HEK293 (cell line): ENCODE measurements around the gene PRKG1.

Experiments used
- CTCF ChIA-PET: fragments of 350-600 bp; formaldehyde crosslinking; extraction: SDS; loops from one replicate; lab custom pipeline; 2021; ENCODE audit warnings: antibody characterized with exemption; lab: Yijun Ruan, JAX
- POLR2A ChIA-PET: fragments of 300-600 bp; formaldehyde crosslinking; extraction: SDS; loops from one replicate; lab custom pipeline; 2020; ENCODE audit warnings: antibody characterized with exemption, inconsistent platforms; lab: Yijun Ruan, JAX
- H3K27ac ChIP-seq: fragments of 200-500 bp; sonication (Bioruptor generic); 2 replicates; pipeline ENCODE4 v1.5.1; 2014; ENCODE audit warnings: low read depth, low read length, control low read depth, inconsistent platforms; ENCODE audit errors: extremely low read depth
- H3K36me3 ChIP-seq, 2 experiments: fragments of 200-500 bp in 1 of 2; sonication (Bioruptor generic) in 1 of 2; 1 replicate in 1 of 2; 2 replicates in 1 of 2; pipeline ENCODE4 v1.5.1; 2014 to 2017; ENCODE audit warnings: inconsistent platforms in 2 of 2, low read length in 2 of 2; ENCODE audit not compliant: control insufficient read depth in 2 of 2, insufficient read depth in 1 of 2
- H3K4me1 ChIP-seq: fragments of 200-500 bp; sonication (Bioruptor generic); 2 replicates; pipeline ENCODE4 v1.5.1; 2014; ENCODE audit warnings: mild to moderate bottlenecking, low read length, inconsistent platforms; ENCODE audit not compliant: control insufficient read depth, insufficient read depth
- H3K4me3 ChIP-seq: 2 replicates; pipeline ENCODE4 v1.5.1; 2011; ENCODE audit warnings: low read depth, mild to moderate bottlenecking, control low read depth, low read length, moderate library complexity
- H3K9me3 ChIP-seq: fragments of 200-500 bp; sonication (Bioruptor generic); 2 replicates; pipeline ENCODE4 v1.5.1; 2014; ENCODE audit warnings: low read depth, low read length, inconsistent platforms; ENCODE audit not compliant: control insufficient read depth, insufficient read depth
- BCL11B ChIP-seq: fragments of 450-650 bp; formaldehyde crosslinking; IDR thresholded peaks from 2 replicates; pipeline ENCODE4 v1.5.1; 2016; ENCODE audit warnings: low read depth, missing biosample characterization, missing genetic modification characterization
- KLF17 ChIP-seq: fragments of 450-650 bp; formaldehyde crosslinking; IDR thresholded peaks from 2 replicates; pipeline ENCODE4 v1.5.1; 2016; ENCODE audit warnings: missing biosample characterization, missing genetic modification characterization
- KLF7 ChIP-seq: fragments of 450-650 bp; formaldehyde crosslinking; IDR thresholded peaks from 2 replicates; pipeline ENCODE4 v1.5.1; 2016; ENCODE audit warnings: missing biosample characterization, missing genetic modification characterization, borderline replicate concordance
- PATZ1 ChIP-seq: fragments of 450-650 bp; formaldehyde crosslinking; IDR thresholded peaks from 2 replicates; pipeline ENCODE4 v1.5.1; 2016; ENCODE audit warnings: missing biosample characterization, missing genetic modification characterization
- RBAK ChIP-seq: fragments of 450-650 bp; formaldehyde crosslinking; IDR thresholded peaks from 2 replicates; pipeline ENCODE4 v1.5.1; 2016; ENCODE audit warnings: missing biosample characterization, missing genetic modification characterization
- SALL2 ChIP-seq: fragments of 450-650 bp; formaldehyde crosslinking; IDR thresholded peaks from 2 replicates; pipeline ENCODE4 v1.5.0; 2017; ENCODE audit warnings: missing biosample characterization, mild to moderate bottlenecking, missing genetic modification characterization, borderline replicate concordance
- ZBTB48 ChIP-seq: fragments of 450-650 bp; formaldehyde crosslinking; IDR thresholded peaks from 2 replicates; pipeline ENCODE4 v1.5.1; 2016; ENCODE audit warnings: missing biosample characterization, missing genetic modification characterization
- ZBTB7A ChIP-seq: fragments of 450-650 bp; formaldehyde crosslinking; IDR thresholded peaks from 2 replicates; pipeline ENCODE4 v1.5.1; 2016; ENCODE audit warnings: low read depth, missing biosample characterization, missing genetic modification characterization
- ZNF138 ChIP-seq: fragments of 450-650 bp; formaldehyde crosslinking; IDR thresholded peaks from 2 replicates; pipeline ENCODE4 v1.5.1; 2016; ENCODE audit warnings: missing biosample characterization, missing genetic modification characterization, borderline replicate concordance
- ZNF157 ChIP-seq: fragments of 450-650 bp; formaldehyde crosslinking; IDR thresholded peaks from 2 replicates; pipeline ENCODE4 v1.5.1; 2016; ENCODE audit warnings: missing biosample characterization, missing genetic modification characterization
- ZNF211 ChIP-seq: fragments of 450-650 bp; formaldehyde crosslinking; IDR thresholded peaks from 2 replicates; pipeline ENCODE4 v1.5.1; 2016; ENCODE audit warnings: low read depth, missing biosample characterization, missing genetic modification characterization
- ZNF239 ChIP-seq: fragments of 450-650 bp; formaldehyde crosslinking; IDR thresholded peaks from 2 replicates; pipeline ENCODE4 v1.5.1; 2016; ENCODE audit warnings: missing biosample characterization, missing genetic modification characterization
- ZNF311 ChIP-seq: fragments of 450-650 bp; formaldehyde crosslinking; IDR thresholded peaks from 2 replicates; pipeline ENCODE4 v1.5.1; 2017; ENCODE audit warnings: missing biosample characterization, missing genetic modification characterization, borderline replicate concordance
- ZNF423 ChIP-seq: fragments of 450-650 bp; formaldehyde crosslinking; IDR thresholded peaks from 2 replicates; pipeline ENCODE4 v1.5.1; 2016; ENCODE audit warnings: missing biosample characterization, missing genetic modification characterization
- ZNF560 ChIP-seq: fragments of 450-650 bp; formaldehyde crosslinking; IDR thresholded peaks from 2 replicates; pipeline ENCODE4 v1.5.1; 2017; ENCODE audit warnings: missing biosample characterization, missing genetic modification characterization, borderline replicate concordance
- ZNF610 ChIP-seq: fragments of 450-650 bp; formaldehyde crosslinking; IDR thresholded peaks from 2 replicates; pipeline ENCODE4 v1.5.1; 2016; ENCODE audit warnings: missing biosample characterization, missing genetic modification characterization, borderline replicate concordance
- ZNF776 ChIP-seq: fragments of 450-650 bp; formaldehyde crosslinking; IDR thresholded peaks from 2 replicates; pipeline ENCODE4 v1.5.0; 2017; ENCODE audit warnings: missing biosample characterization, missing genetic modification characterization, borderline replicate concordance
- ZNF777 ChIP-seq: fragments of 450-650 bp; formaldehyde crosslinking; IDR thresholded peaks from 2 replicates; pipeline ENCODE4 v1.5.1; 2017; ENCODE audit warnings: missing biosample characterization, missing genetic modification characterization, borderline replicate concordance
- ZXDB ChIP-seq: fragments of 450-650 bp; formaldehyde crosslinking; IDR thresholded peaks from 2 replicates; pipeline ENCODE4 v1.5.1; 2016; ENCODE audit warnings: missing biosample characterization, missing genetic modification characterization
- TF ChIP-seq, protein P1 (sequence below): fragments of 450-650 bp; formaldehyde crosslinking; IDR thresholded peaks from 2 replicates; pipeline ENCODE4 v1.5.1; 2016; ENCODE audit warnings: missing biosample characterization, missing genetic modification characterization
- TF ChIP-seq, protein P2 (sequence below): fragments of 450-650 bp; formaldehyde crosslinking; IDR thresholded peaks from 2 replicates; pipeline ENCODE4 v1.5.1; 2016; ENCODE audit warnings: missing biosample characterization, missing genetic modification characterization
- TF ChIP-seq, protein P3 (sequence below): fragments of 450-650 bp; formaldehyde crosslinking; conservative IDR thresholded peaks from 2 replicates; pipeline ENCODE4 v1.5.1; 2016; ENCODE audit warnings: low read depth, missing biosample characterization, missing genetic modification characterization

The PRKG1 gene

GRCh38 chr10:51588984-51589383, 514.7 kb downstream of the PRKG1 start:
- no peak for TF ChIP-seq ZNF776
- no peak for TF ChIP-seq KLF7
- no peak for TF ChIP-seq ZNF777
- TF ChIP-seq, protein P1, sequence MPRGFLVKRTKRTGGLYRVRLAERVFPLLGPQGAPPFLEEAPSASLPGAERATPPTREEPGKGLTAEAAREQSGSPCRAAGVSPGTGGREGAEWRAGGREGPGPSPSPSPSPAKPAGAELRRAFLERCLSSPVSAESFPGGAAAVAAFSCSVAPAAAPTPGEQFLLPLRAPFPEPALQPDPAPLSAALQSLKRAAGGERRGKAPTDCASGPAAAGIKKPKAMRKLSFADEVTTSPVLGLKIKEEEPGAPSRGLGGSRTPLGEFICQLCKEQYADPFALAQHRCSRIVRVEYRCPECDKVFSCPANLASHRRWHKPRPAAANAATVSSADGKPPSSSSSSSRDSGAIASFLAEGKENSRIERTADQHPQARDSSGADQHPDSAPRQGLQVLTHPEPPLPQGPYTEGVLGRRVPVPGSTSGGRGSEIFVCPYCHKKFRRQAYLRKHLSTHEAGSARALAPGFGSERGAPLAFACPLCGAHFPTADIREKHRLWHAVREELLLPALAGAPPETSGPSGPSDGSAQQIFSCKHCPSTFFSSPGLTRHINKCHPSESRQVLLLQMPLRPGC, result no peak
- TF ChIP-seq ZNF138 (tag by site-specific recombination), result no peak
- no peak for TF ChIP-seq ZBTB48 (tag by site-specific recombination)
- TF ChIP-seq, protein P2, sequence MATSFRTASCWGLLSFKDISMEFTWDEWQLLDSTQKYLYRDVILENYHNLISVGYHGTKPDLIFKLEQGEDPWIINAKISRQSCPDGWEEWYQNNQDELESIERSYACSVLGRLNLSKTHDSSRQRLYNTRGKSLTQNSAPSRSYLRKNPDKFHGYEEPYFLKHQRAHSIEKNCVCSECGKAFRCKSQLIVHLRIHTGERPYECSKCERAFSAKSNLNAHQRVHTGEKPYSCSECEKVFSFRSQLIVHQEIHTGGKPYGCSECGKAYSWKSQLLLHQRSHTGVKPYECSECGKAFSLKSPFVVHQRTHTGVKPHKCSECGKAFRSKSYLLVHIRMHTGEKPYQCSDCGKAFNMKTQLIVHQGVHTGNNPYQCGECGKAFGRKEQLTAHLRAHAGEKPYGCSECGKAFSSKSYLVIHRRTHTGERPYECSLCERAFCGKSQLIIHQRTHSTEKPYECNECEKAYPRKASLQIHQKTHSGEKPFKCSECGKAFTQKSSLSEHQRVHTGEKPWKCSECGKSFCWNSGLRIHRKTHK (tag by site-specific recombination), result no peak
- no peak for TF ChIP-seq RBAK
- TF ChIP-seq ZXDB (tag by site-specific recombination), result no peak
- no peak for TF ChIP-seq KLF17
- TF ChIP-seq ZNF239 (tag by site-specific recombination), result no peak
- no peak for TF ChIP-seq SALL2 (tag by site-specific recombination)
- TF ChIP-seq ZNF211 (tag by site-specific recombination), result no peak
- no peak for TF ChIP-seq ZNF423 (tag by site-specific recombination)
- Histone ChIP-seq H3K9me3 (no peaks in the 10 kb centered on the region), H3K4me3 (no peak overlapping the region), H3K4me1 (no peaks in the 10 kb centered on the region), H3K36me3 (no peaks in the 10 kb centered on the region), H3K27ac (no peak overlapping the region)
- POLR2A ChIA-PET, result no interaction called here
- CTCF ChIA-PET, result interaction anchor here (0.7 kb wide), 1 partner anchor 1621 kb away, joined by 3 read pairs; no protein-coding TSS in a partner anchor

- H3K36me3 ChIP-seq, result no peaks in the 10 kb centered on the region
- H3K4me3 ChIP-seq, result no peak overlapping the region
- POLR2A ChIA-PET, result no interaction called here
- no peak for TF ChIP-seq ZNF157 (tag by site-specific recombination)
- no peak for TF ChIP-seq ZNF610 (tag by site-specific recombination)
- no peak for TF ChIP-seq ZBTB7A (tag by site-specific recombination)
- no peak for TF ChIP-seq ZNF776
- TF ChIP-seq, protein P3, sequence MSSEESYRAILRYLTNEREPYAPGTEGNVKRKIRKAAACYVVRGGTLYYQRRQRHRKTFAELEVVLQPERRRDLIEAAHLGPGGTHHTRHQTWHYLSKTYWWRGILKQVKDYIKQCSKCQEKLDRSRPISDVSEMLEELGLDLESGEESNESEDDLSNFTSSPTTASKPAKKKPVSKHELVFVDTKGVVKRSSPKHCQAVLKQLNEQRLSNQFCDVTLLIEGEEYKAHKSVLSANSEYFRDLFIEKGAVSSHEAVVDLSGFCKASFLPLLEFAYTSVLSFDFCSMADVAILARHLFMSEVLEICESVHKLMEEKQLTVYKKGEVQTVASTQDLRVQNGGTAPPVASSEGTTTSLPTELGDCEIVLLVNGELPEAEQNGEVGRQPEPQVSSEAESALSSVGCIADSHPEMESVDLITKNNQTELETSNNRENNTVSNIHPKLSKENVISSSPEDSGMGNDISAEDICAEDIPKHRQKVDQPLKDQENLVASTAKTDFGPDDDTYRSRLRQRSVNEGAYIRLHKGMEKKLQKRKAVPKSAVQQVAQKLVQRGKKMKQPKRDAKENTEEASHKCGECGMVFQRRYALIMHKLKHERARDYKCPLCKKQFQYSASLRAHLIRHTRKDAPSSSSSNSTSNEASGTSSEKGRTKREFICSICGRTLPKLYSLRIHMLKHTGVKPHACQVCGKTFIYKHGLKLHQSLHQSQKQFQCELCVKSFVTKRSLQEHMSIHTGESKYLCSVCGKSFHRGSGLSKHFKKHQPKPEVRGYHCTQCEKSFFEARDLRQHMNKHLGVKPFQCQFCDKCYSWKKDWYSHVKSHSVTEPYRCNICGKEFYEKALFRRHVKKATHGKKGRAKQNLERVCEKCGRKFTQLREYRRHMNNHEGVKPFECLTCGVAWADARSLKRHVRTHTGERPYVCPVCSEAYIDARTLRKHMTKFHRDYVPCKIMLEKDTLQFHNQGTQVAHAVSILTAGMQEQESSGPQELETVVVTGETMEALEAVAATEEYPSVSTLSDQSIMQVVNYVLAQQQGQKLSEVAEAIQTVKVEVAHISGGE, result no peak
- no peak for TF ChIP-seq PATZ1
- TF ChIP-seq ZNF560 (tag by site-specific recombination), result no peak
- no peak for TF ChIP-seq ZNF311 (tag by site-specific recombination)
- no peak for TF ChIP-seq BCL11B (tag by site-specific recombination)
- peaks cover 5% of the 10 kb centered on the region; the same call in 1 of the 2 replicates for H3K4me1 ChIP-seq
- CTCF ChIA-PET, result no interaction called here
- no peaks in the 10 kb centered on the region for H3K9me3 ChIP-seq
- H3K27ac ChIP-seq, result no peak overlapping the region
Observed at GRCh38 chr10:51590818-51591217, 516.5 kb downstream of the PRKG1 start.
